ENCODE data around the gene RGS3.

Gene RGS3

GRCh38 chr9:113511856-113512761, 48.6 kb downstream of the RGS3 start:
- no peak for TF ChIP-seq CTCF (conservative IDR thresholded peaks at IDR 0.05; ENCODE audit: control insufficient read depth, insufficient read depth, low read depth, low read length)
- H3K4me3 ChIP-seq (ENCODE audit: control insufficient read depth, low read depth, low read length): no peak overlapping the region
- peak; percentile 40 for DNase-seq (ENCODE audit: low read depth)

- no peak for TF ChIP-seq CTCF (conservative IDR thresholded peaks at IDR 0.05; ENCODE audit: control insufficient read depth, insufficient read depth, low read depth, low read length)
- no peak for DNase-seq (ENCODE audit: low read depth)
Measured at GRCh38 chr9:113513111-113513510, 49.6 kb downstream of the RGS3 start.

GRCh38 chr9:113513536-113513935, 50.0 kb downstream of the RGS3 start:
- TF ChIP-seq CTCF (conservative IDR thresholded peaks at IDR 0.05; ENCODE audit: control insufficient read depth, insufficient read depth, low read depth, low read length): no peak
- H3K4me3 ChIP-seq (ENCODE audit: control insufficient read depth, low read depth, low read length): no peak overlapping the region
- no peak for DNase-seq (ENCODE audit: low read depth)

More at GRCh38 chr9:113513111-113513510, 49.6 kb downstream of the RGS3 start:
- no peak overlapping the region for H3K4me3 ChIP-seq (ENCODE audit: control insufficient read depth, low read depth, low read length)

GRCh38 chr9:113514061-113514460, 50.5 kb downstream of the RGS3 start:
- TF ChIP-seq CTCF (conservative IDR thresholded peaks at IDR 0.05; ENCODE audit: control insufficient read depth, insufficient read depth, low read depth, low read length): no peak
- H3K4me3 ChIP-seq (ENCODE audit: control insufficient read depth, low read depth, low read length): no peak overlapping the region
- DNase-seq (ENCODE audit: low read depth): no peak

GRCh38 chr9:113514748-113515147, 51.2 kb downstream of the RGS3 start:
- H3K4me3 ChIP-seq (ENCODE audit: control insufficient read depth, low read depth, low read length): no peak overlapping the region
- no peak for TF ChIP-seq CTCF (conservative IDR thresholded peaks at IDR 0.05; ENCODE audit: control insufficient read depth, insufficient read depth, low read depth, low read length)
- DNase-seq (ENCODE audit: low read depth): no peak

GRCh38 chr9:113515862-113516261, 52.3 kb downstream of the RGS3 start:
- no peak for TF ChIP-seq CTCF (conservative IDR thresholded peaks at IDR 0.05; ENCODE audit: control insufficient read depth, insufficient read depth, low read depth, low read length)
- DNase-seq (ENCODE audit: low read depth): peak; percentile 11
- H3K4me3 ChIP-seq (ENCODE audit: control insufficient read depth, low read depth, low read length): no peak overlapping the region
